OCI-LY1 (cell line): ENCODE data around the gene KRTAP10-12.

Experiments
- CTCF ChIP-seq: fragments of 200-600 bp; sonication (generic), shearing (Covaris generic); IDR thresholded peaks from 2 replicates; pipeline ENCODE4 v1.5.1; 2017; ENCODE audit warnings: mild to moderate bottlenecking, antibody characterized with exemption, low read length, moderate library complexity, mixed read lengths
- EZH2 ChIP-seq: fragments of 200-600 bp; sonication (generic), shearing (Covaris generic); IDR thresholded peaks from 2 replicates; pipeline ENCODE4 v1.8.0; 2017; ENCODE audit warnings: borderline replicate concordance, mixed run types, mild to moderate bottlenecking, antibody characterized with exemption, low read length, moderate library complexity, mixed read lengths

GRCh38 chr21:44718571-44718970 lies 21.6 kb downstream of the KRTAP10-12 start:
- TF ChIP-seq EZH2, result no peak
- TF ChIP-seq CTCF, result no peak
